Measurements from ENCODE around the gene AHNAK. TPM values are rescaled to one million over a fixed set of nuclear protein-coding genes. Genes with fewer than 3 reads are reported as not detected.
A peak's percentile ranks its signal among the peaks of the same experiment; 100 is the strongest.

Gene AHNAK
- total RNA-seq, 2 experiments from 2014 or later = 0.21 to 0.28 TPM

DNA sequence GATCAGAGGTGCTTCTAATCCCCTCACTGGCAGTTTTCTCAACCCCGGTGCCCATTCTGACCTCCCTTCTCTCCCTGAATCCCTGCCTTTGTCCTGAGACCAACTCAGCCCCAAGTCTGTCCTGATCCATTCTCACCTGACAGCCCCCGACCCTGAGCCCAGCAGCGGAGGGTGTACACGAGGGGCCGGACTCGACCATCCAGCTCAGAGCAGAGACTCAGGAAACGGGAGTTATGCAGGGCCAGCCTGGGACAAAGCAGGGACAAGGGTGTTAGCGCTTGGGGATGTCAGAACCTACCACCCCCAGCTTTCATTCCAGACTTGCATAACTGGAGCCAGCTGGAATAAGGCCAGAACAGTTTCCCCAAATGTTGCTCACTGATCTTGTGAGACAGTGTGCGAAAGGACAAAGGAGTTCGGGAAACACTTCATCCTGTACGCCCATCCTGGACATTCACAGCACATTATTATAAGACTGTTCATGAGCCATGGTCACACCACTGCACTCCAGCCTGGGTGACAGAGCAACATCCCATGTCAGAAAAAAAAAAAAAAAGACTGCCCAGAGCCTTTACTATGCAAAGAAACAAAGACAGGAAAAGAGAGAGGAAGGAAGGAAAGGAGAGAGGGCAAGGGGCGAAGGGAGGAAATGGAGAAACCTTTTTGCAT is 30.6 kb upstream of the AHNAK start:
- BruUV-seq (replicated peaks) = no TSS peak
- POLR2A ChIA-PET = interaction anchor here (1.8 kb wide), 1 partner anchor 14 kb away, joined by 5 read pairs; the partner anchor contains the start of gene TUT1
- H3K27ac ChIP-seq (ENCODE audit: low read depth, low read length, poor library complexity, severe bottlenecking) = no peak overlapping the region
- TF ChIP-seq EZH2phosphoT487 (IDR thresholded peaks at IDR 0.05; ENCODE audit: borderline replicate concordance, low read depth, low read length) = no peak
- intact Hi-C loops (cut with micrococcal nuclease; ENCODE audit: unreplicated experiment) = no loop called here
- H3K4me3 ChIP-seq (ENCODE audit: low read depth, low read length, poor library complexity, severe bottlenecking) = no peak overlapping the region
- peaks cover 22% of the 10 kb centered on the region for H3K79me2 ChIP-seq (ENCODE audit: insufficient read depth, low read depth, low read length)
- DNase-seq (ENCODE audit: low spot score) = no peak
- H4K20me1 ChIP-seq (ENCODE audit: insufficient read depth, low read length) = peaks cover 6% of the 10 kb centered on the region; the same call in 1 of the 2 replicates
- no peaks in the 10 kb centered on the region for H3K9me3 ChIP-seq (ENCODE audit: low read length)
- peaks cover 90% of the 10 kb centered on the region for H3K36me3 ChIP-seq (ENCODE audit: insufficient read depth, low read length)
- CTCF ChIA-PET (ENCODE audit: unreplicated experiment) = no interaction called here
- no peak overlapping the region for H2AFZ ChIP-seq (ENCODE audit: low read length)
- peaks cover 20% of the 10 kb centered on the region for H3K4me1 ChIP-seq (ENCODE audit: insufficient read depth, low read length, poor library complexity, severe bottlenecking)
- no peaks in the 10 kb centered on the region for H3K9me2 ChIP-seq (ENCODE audit: insufficient read depth, low read length)
- no peak overlapping the region for H3K4me2 ChIP-seq (ENCODE audit: low read length)

DNA sequence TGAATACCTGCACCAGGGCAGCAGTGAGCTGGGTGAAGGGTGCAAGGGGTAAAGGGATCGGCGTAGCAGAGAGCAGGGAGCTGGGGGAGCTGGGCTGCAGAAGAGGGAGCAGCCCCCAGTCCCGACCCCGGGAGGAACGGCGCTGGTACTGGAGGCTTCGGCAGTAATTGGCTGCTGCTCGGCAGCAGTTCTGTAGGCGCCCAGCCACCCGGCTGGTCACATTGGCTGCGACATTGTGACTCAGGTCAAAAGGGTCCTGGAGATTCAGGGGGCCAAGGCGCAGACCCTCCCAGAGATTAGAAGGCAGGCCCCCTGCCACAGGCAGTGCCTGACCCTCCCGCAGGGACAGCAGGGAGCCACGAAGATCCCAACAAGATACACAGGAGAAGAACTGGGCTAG is 29.2 kb upstream of the AHNAK start:
- no peak overlapping the region for H3K4me3 ChIP-seq (ENCODE audit: low read depth, low read length, poor library complexity, severe bottlenecking)
- peaks cover 15% of the 10 kb centered on the region for H4K20me1 ChIP-seq (ENCODE audit: insufficient read depth, low read length)
- H2AFZ ChIP-seq (ENCODE audit: low read length) = no peak overlapping the region
- H3K79me2 ChIP-seq (ENCODE audit: insufficient read depth, low read depth, low read length) = peaks cover 36% of the 10 kb centered on the region
- TF ChIP-seq, protein P1, sequence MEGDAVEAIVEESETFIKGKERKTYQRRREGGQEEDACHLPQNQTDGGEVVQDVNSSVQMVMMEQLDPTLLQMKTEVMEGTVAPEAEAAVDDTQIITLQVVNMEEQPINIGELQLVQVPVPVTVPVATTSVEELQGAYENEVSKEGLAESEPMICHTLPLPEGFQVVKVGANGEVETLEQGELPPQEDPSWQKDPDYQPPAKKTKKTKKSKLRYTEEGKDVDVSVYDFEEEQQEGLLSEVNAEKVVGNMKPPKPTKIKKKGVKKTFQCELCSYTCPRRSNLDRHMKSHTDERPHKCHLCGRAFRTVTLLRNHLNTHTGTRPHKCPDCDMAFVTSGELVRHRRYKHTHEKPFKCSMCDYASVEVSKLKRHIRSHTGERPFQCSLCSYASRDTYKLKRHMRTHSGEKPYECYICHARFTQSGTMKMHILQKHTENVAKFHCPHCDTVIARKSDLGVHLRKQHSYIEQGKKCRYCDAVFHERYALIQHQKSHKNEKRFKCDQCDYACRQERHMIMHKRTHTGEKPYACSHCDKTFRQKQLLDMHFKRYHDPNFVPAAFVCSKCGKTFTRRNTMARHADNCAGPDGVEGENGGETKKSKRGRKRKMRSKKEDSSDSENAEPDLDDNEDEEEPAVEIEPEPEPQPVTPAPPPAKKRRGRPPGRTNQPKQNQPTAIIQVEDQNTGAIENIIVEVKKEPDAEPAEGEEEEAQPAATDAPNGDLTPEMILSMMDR (conservative IDR thresholded peaks at IDR 0.05; ENCODE audit: low read length) = no peak
- TF ChIP-seq EZH2phosphoT487 (IDR thresholded peaks at IDR 0.05; ENCODE audit: borderline replicate concordance, low read depth, low read length) = no peak
- BruUV-seq (replicated peaks) = no TSS peak
- no peak for DNase-seq (ENCODE audit: low spot score)
- intact Hi-C loops (cut with micrococcal nuclease; ENCODE audit: unreplicated experiment) = loop anchor here (2.0 kb wide), 1 partner anchor 15 kb away; the partner anchor contains the start of gene TUT1
- ChIA-PET POLR2A (no interaction called here), CTCF (ENCODE audit: unreplicated experiment) (no interaction called here)
- peaks cover 30% of the 10 kb centered on the region for H3K4me1 ChIP-seq (ENCODE audit: insufficient read depth, low read length, poor library complexity, severe bottlenecking)
- peaks cover 90% of the 10 kb centered on the region for H3K36me3 ChIP-seq (ENCODE audit: insufficient read depth, low read length)
- H3K9me3 ChIP-seq (ENCODE audit: low read length) = no peaks in the 10 kb centered on the region
- no peak overlapping the region; the same call in 1 of the 2 replicates for H3K4me2 ChIP-seq (ENCODE audit: low read length)
- H3K9me2 ChIP-seq (ENCODE audit: insufficient read depth, low read length) = no peaks in the 10 kb centered on the region
- H3K27ac ChIP-seq (ENCODE audit: low read depth, low read length, poor library complexity, severe bottlenecking) = no peak overlapping the region

DNA sequence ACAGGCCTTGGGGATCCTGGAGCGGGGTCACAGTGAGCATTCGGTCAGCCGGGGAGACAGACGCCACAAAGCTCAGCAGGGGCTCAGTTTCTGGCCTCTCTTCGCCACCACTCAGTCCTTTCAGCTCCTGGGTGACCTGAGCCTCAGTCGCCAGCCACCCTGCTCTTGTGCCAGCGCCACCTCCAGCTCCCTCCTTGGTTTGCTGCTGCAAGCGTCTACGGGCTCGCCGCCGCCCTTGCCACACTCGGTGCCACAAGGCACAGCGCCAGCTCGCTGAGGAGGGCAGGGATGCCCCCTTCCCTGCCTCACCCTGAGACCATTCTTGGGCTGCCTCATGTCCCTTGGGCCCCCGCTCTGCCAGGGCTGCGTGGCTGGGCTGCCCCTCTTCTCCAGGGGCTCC is 28.6 kb upstream of the AHNAK start:
- Histone ChIP-seq H3K4me2 (ENCODE audit: low read length) (peak overlapping the region; percentile 90), H2AFZ (ENCODE audit: low read length) (no peak overlapping the region), H3K79me2 (ENCODE audit: insufficient read depth, low read depth, low read length) (peaks cover 43% of the 10 kb centered on the region), H3K4me1 (ENCODE audit: insufficient read depth, low read length, poor library complexity, severe bottlenecking) (peaks cover 34% of the 10 kb centered on the region), H3K4me3 (ENCODE audit: low read depth, low read length, poor library complexity, severe bottlenecking) (peak overlapping the region; percentile 87), H3K9me3 (ENCODE audit: low read length) (no peaks in the 10 kb centered on the region), H4K20me1 (ENCODE audit: insufficient read depth, low read length) (peaks cover 16% of the 10 kb centered on the region), H3K27ac (ENCODE audit: low read depth, low read length, poor library complexity, severe bottlenecking) (peak overlapping the region; percentile 62), H3K9me2 (ENCODE audit: insufficient read depth, low read length) (no peaks in the 10 kb centered on the region), H3K36me3 (ENCODE audit: insufficient read depth, low read length) (peaks cover 90% of the 10 kb centered on the region)
- ChIA-PET CTCF (ENCODE audit: unreplicated experiment) (no interaction called here), POLR2A (interaction anchor here (1.4 to 2.0 kb wide), 3 partner anchors 17 to 25 kb away, joined by 3 to 35 read pairs (median 6); partner anchors contain the start of gene TUT1)
- no TSS peak for BruUV-seq (replicated peaks)
- intact Hi-C loops (cut with micrococcal nuclease; ENCODE audit: unreplicated experiment) = loop anchor here (2.0 kb wide), 1 partner anchor 16 kb away; the partner anchor contains the start of gene TUT1
- TF ChIP-seq EZH2phosphoT487 (IDR thresholded peaks at IDR 0.05; ENCODE audit: borderline replicate concordance, low read depth, low read length) = no peak
- TF ChIP-seq, protein P1 (conservative IDR thresholded peaks at IDR 0.05; ENCODE audit: low read length) = no peak
- no peak for DNase-seq (ENCODE audit: low spot score)

Data from OCI-LY7 (cell line).